Activated T-helper 1 cell treated with anti-CD3 and anti-CD28 coated beads, Interleukin-2, amount 50 U/mL, for 16 hours (primary cell): ENCODE results near the gene SSX5.
"Not testable (repeated sequence)": the region's sequence is repeated elsewhere in the genome, so short reads cannot be mapped to it uniquely, and the experiment has no call there.

Experiments
- DNase-seq, 2 donors: peaks; one replicate each; pipeline ENCODE4 v3.0.0-alpha.2; 2020; ENCODE audit warnings: low read depth in 1 of 2, low spot score in 1 of 2

The SSX5 gene, protein sequence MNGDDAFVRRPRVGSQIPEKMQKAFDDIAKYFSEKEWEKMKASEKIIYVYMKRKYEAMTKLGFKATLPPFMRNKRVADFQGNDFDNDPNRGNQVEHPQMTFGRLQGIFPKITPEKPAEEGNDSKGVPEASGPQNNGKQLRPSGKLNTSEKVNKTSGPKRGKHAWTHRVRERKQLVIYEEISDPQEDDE

DNA sequence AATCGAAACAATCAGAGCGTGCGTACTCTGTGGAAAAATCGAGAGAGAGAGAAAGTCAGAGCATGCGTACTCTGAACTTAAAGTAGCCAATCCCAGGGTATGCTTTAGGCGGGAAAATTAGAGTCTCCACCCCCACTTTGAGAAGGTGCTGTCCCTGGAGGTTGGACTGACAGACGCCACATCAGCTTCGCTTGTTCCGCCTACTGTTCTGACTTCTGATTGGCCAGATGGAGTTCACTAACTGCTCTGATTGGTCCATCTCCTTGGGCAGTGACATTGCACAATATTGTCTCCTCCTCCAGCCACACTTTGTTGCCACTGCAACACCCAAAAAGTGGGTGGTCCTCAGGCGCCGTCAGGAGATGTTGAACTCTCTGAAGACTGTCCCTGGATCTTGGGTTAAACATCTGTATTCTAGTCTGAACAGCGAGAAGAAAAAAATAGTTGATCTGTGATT lies at the start of gene SSX5:
TSS of gene SSX5 (minus strand) at position 51 of the 457 bp plus-strand sequence. CDS start 1,437 bp downstream, outside the sequence.
- DNase-seq = no peak

DNA sequence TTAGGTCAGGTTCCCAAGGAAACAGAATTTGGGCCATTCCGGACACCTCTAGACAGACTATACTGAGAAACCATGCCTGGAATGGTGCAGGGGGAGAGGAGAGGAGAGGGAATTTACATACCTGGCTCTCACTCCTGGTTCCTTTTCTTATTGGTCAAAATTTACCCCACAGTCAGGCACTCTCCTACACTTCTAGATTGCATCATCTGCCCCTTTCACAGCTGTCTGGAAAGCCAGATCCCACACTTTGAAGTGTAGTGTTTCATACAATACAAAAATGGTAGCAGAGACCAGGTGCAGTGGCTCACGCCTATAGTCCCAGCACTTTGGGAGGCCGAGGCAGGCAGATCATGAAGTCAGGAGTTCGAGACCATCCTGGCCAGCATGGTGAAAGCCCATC lies 27.6 kb upstream of the SSX5 start:
- not testable (repeated sequence) for DNase-seq

DNA sequence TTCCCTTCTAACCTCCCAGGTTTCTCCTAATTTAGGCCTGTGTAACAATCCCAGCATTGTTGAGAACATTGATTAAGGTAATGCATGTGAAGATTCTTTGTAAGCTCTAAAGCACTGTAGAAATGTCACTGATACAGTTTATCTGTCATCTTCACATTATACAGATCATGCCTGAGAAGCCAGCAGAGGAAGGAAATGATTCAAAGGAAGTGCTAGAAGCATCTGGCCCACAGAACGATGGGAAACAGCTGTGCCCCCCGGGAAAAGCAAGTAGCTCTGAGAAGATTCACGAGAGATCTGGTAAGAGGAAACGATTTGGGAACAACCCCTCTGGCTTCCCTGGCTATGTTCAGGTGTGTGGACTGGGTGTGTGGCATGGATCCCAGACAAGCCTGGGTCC lies 17.7 kb upstream of the SSX5 start:
- DNase-seq = not testable (repeated sequence)

DNA sequence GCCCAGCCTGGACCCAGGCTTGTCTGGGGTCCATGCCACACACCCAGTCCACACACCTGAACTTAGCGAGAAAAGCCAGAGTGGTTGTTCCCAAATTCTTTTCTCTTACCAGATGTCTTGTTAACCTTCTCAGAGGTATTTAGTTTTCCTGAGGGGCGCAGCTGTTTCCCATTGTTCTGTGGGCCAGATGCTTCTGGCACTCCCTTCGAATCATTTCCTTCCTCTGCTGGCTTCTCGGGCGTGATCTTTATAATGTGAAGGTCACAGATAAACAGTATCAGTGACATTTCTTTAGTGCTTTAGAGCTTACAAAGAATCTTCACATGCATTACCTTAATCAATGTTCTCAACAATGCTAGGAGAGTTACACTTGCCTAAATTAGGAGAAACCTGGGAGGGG lies 6.6 kb downstream of the SSX5 start:
- DNase-seq = not testable (repeated sequence)

DNA sequence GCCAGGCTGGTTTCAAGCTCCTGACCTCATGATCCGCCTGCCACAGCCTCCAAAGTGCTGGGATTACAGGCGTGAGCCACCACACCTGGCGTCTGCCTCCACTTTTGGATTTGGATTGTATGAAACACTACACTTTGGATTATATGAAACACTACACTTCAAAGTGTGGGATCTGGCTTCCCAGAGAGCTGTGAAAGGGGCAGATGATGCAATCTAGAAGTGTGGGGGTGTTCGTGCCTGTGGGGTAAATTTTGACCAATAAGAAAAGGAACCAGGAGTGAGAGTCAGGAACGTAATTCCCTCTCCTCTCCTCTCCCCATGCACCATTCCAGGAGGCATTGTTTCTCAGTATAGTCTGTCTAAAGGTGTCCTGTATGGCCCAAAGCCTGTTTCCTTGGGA lies 14.7 kb downstream of the SSX5 start:
- DNase-seq = not testable (repeated sequence)

DNA sequence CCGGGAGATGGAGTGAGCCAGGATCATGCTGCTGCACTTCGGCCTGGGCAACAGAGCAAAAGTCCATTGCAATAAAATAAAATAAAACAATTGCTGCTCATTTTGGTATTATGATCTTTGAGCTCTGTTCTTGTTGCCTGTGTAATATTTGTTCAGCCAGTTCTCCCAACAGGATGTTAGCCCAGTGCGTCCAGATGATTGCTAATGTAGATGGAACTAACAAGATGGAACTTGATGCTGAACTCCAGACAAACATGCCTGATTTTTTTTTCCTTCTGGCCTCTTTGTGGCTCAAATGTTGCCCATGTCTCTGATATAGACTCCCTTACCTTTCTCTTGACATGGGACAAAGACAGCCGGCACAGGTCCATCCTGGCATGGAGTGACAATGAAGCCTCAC lies 15.8 kb downstream of the SSX5 start:
- no peak for DNase-seq

DNA sequence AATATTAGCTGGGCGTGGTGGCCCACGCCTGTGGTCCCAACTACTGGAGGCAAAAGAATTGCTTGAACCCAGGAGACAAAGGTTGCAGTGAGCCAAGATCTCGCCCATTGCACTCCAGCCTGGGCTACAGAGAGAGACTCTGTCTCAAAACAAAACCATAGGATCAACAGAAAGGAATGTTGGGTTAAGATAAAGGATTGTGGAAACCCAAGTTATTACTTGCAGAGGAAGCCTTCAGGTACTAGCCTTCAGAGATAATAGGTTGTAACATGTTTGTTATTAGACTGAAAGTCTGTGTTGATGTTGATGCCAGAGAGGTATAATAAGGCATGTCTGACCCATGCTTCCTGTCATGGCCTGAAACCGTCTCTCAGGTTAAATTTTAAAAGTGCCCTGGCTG lies 16.9 kb downstream of the SSX5 start:
- DNase-seq = no peak

DNA sequence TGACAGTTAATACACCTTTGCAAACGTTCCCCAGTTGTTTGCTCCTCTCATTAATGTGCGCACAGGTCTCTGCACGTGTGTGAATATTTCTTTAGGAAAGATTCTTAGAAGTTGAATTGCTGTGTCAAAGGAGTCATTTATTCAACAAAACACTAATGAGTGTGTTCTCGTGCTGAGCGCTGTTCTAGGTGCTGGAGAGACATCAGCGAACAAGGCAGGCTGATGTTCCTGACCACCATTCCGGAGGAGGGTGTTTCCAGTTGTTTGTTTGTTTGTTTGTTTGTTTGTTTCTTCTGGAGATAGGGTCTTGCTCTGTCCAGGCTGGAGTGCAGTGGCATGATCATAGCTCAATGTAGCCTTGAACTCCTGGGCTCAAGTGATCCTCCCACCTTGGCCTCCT lies 30.3 kb downstream of the SSX5 start:
- not testable (repeated sequence) for DNase-seq

DNA sequence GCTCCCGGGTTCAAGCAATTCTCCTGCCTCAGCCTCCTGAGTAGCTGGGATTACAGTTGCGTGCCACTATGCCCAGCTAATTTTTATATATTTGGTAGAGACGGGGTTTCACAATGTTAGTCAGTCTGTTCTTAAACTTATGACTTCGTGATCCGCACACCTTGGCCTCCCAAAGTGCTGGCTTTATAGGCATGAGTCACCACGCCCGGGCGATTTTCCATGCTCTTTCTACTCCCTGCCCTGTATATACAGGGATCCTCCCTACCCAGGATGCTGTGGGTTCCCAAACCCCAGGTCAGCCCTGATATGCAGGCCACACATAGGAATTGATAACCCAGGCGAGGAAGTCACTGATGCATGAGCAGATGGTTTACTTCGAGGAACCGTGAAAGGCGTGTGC lies 31.4 kb downstream of the SSX5 start:
- DNase-seq = no peak

DNA sequence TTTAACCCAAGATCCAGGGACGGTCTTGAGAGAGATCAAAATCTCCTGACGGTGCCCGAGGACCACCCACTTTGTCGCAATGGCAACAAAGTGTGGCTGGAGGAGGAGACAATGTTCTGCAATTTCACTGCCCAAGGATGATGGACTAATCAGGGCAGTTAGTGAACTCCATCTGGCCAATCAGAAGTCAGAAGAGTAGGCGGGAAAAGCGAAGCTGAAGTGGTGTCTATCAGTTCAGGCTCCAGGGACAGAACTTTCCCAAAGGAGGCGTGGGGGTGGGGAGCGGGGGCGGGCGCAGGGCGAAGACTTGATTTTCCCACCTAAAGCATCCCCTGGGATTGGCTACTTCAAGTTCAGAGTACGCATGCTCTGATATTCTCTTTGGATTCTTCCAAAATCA lies 40.6 kb downstream of the SSX5 start:
- DNase-seq = no peak

DNA sequence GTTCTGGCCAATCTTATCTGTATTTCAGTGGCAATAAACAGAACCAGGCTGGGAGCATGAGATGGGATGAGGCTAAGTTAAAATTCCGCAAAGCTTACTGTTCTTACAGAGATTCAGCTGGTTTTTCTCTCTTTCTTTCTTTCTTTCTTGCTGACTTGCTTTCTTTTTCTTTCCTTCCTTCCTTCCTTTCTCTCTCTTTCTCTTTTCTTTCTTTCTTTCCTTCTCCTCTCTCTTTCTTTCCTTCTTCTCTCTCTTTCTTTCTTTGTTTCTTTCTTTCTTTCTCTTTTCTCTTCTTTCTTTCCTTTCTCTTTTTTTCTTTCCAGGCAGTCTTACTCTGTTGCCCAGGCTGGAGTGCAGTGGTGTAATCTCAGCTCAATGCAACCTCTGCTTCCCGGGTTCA lies 41.8 kb downstream of the SSX5 start:
- no peak for DNase-seq

DNA sequence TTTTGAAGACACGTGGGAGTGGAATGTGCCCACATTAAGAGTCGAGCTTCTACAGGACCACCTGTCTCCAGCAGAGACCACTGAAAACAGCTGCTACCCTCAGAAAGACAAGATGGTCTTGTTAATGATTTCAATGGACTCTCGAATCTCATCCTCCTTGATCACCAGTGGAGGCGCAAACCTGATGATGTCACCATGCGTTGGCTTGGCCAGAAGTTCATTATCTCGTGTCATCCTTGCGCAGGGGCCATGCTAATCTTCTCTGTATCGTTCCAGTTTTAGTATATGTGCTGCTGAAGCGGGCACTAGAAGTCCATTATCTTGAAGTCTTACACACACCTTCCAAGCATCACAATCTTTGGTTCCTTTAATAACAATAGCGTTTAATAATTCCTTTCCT lies 42.8 kb downstream of the SSX5 start:
- no peak for DNase-seq

DNA sequence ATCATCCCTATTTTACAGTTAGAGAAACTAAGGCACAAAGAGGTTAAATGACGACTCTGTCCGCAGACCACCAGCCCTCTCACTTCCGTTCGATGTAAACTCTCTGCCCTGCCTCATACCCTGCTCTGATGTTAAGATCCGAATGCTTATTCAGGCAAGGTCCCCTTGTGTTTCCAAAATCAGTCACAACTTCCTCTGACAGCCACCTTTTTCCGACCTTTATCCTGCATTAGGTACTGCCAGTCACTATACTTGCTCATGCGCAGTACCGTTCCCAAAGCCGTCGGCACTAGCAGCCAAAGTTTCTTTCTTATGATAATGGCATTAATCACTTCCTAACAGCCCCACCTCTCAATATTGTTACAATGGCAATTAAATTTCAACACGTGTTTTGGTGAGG lies 53.9 kb downstream of the SSX5 start:
- not testable (repeated sequence) for DNase-seq

DNA sequence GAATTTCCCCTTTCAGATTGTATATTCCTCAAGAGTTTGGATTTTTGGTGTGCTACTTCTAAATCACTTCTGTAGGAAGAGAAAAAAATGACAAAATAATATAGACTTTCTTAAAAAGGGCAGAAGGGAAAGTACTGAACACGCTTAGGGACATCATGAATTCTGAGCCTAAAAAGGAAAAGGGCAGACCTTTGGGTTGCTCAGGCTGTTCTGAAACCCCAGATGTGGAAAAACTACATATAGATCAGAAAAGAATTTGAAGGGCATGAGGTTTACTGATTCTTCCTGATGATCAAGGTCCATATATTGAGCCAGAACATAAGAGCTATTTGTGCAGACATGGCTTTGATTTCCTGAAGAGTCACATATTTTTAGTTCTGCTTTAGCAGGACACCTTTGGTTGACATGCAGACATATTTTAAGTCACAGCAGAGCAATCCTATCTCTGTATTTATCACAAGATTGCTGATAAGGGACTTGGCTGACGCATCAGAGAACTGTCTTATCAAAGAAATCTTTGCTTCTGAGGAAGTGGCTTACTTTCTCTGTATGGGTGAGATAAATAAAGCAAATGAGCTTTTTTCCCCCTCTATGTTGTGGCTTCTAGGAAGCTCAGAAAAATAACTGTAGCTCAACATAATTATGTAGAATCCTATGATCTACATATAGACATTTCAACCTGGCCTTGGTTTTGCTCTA lies 54.6 kb downstream of the SSX5 start:
- not testable (repeated sequence) for DNase-seq

DNA sequence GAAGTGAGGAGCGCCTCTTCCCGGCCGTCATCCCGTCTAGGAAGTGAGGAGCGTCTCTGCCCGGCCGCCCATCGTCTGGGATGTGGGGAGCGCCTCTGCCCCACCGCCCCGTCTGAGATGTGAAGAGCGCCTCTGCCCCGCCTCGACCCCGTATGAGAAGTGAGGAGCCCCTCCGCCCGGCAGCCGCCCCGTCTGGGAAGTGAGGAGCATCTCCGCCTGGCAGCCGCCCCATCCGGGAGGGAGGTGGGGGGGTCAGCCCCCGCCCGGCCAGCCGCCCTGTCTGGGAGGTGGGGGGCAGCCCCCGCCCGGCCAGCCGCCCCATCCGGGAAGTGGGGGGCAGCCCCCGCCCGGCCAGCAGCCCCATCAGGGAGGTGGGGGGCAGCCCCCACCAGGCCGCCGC lies 57.5 kb downstream of the SSX5 start:
- not testable (repeated sequence) for DNase-seq
